ENCODE measurements around the gene SMAD2. TPM values are rescaled to one million over a fixed set of nuclear protein-coding genes. Genes with fewer than 3 reads are reported as not detected.

The SMAD2 gene
- total RNA-seq, 1 experiment from 2014 or later = 121 TPM

GRCh38 chr18:47830772-47831171 lies 99.7 kb downstream of the SMAD2 start:
- H3K23me2 ChIP-seq (ENCODE audit: insufficient read length, low read depth, low read length, poor library complexity, severe bottlenecking) = no peaks in the 10 kb centered on the region
- H3K4me2 ChIP-seq (ENCODE audit: insufficient read depth, insufficient read length, low read length) = no peak overlapping the region
- no peak overlapping the region for H3K9ac ChIP-seq (ENCODE audit: extremely low read depth, insufficient read length, low read length)
- Mint-ChIP-seq H3K27ac (peak overlapping the region in 1 of 3 experiments; percentile 34; a peak in 1 of 7 replicates), H3K9me3 (peaks cover 12 to 26% of the 10 kb centered on the region in 2 experiments), H3K27me3 (ENCODE audit: low read depth) (peaks cover 2% of the 10 kb centered on the region; the same call in 1 of the 2 replicates), H3K36me3 (ENCODE audit: insufficient read depth in 1 of 3, low read depth in 3 of 3) (peaks cover 52 to 65% (median 58%) of the 10 kb centered on the region in 3 experiments), H3K4me1 (peaks cover 7 to 10% of the 10 kb centered on the region in 2 experiments), H3K4me3 (no peak overlapping the region)
- no peaks in the 10 kb centered on the region for H3K27me3 ChIP-seq (ENCODE audit: insufficient read depth, low read length)
- no peak overlapping the region for H2BK120ac ChIP-seq (ENCODE audit: low read depth, low read length, poor library complexity, severe bottlenecking)
- H4K8ac ChIP-seq (replicated peaks; ENCODE audit: insufficient read length, low read depth, low read length) = no peak overlapping the region
- H3K9me3 ChIP-seq (ENCODE audit: control insufficient read depth, low read depth, low read length) = no peaks in the 10 kb centered on the region
- no peak for TF ChIP-seq CTCF (conservative IDR thresholded peaks at IDR 0.05)
- no peaks in the 10 kb centered on the region for H3K4me1 ChIP-seq (ENCODE audit: insufficient read depth, low read length)
- no peak overlapping the region for H3T11ph ChIP-seq (ENCODE audit: low read length)
- H4K5ac ChIP-seq (ENCODE audit: insufficient read length, low read depth, low read length) = no peak overlapping the region
- no peak overlapping the region for H3K4ac ChIP-seq (ENCODE audit: low read depth, low read length)
- no peak overlapping the region for H3K23ac ChIP-seq (ENCODE audit: insufficient read length, low read depth, low read length)
- no peak overlapping the region for H2AK5ac ChIP-seq (ENCODE audit: insufficient read length, low read length)
- no peak overlapping the region for H2BK5ac ChIP-seq (ENCODE audit: insufficient read length, low read length)
- H4K91ac ChIP-seq (ENCODE audit: insufficient read length, low read depth, low read length) = no peak overlapping the region
- no peak overlapping the region for H2BK12ac ChIP-seq (ENCODE audit: insufficient read length, low read depth, low read length)
- WGBS (ENCODE audit: extremely low coverage, insufficient read length, low lambda C conversion rate) = no CpG with 5 or more reads among the region's 3 CpGs
- no peak overlapping the region for H2AFZ ChIP-seq (ENCODE audit: low read length)
- H3K18ac ChIP-seq (ENCODE audit: insufficient read length, low read depth, low read length) = no peak overlapping the region
- no peak overlapping the region for H2BK15ac ChIP-seq (ENCODE audit: low read depth, low read length)
- no peaks in the 10 kb centered on the region for H3K79me1 ChIP-seq (ENCODE audit: insufficient read depth, low read depth, low read length, poor library complexity, severe bottlenecking)
- H3K56ac ChIP-seq (ENCODE audit: insufficient read length, low read depth, low read length) = no peak overlapping the region
- no peak overlapping the region for H3K27ac ChIP-seq (ENCODE audit: insufficient read length, low read depth, low read length)
- no peak overlapping the region for H2BK20ac ChIP-seq (ENCODE audit: low read depth, low read length, poor library complexity, severe bottlenecking)
- no peak for DNase-seq
- H3K14ac ChIP-seq (ENCODE audit: insufficient read depth, low read length) = no peak overlapping the region
- no peaks in the 10 kb centered on the region for H3K79me2 ChIP-seq (ENCODE audit: insufficient read depth, low read length)
- H4K20me1 ChIP-seq (ENCODE audit: control insufficient read depth, insufficient read depth, insufficient read length) = no peaks in the 10 kb centered on the region

All from H9 (cell line).